ENCODE data around the gene CILP2.

- TF ChIP-seq POLR2AphosphoS5 (IDR thresholded peaks at IDR 0.05) (no peak), POLR2A (IDR thresholded peaks at IDR 0.05) (no peak)
Observed at GRCh38 chr19:19544954-19545591, 7.0 kb downstream of the CILP2 start.
